Dendritic cell treated with granulocyte-macrophage colony-stimulating factor and Interleukin-4, amounts not matched to agents 40 ng/mL and 50 ng/mL, for 4 days (primary cell): ENCODE data around the gene SYT1.
"Not testable (repeated sequence)": the region's sequence is repeated elsewhere in the genome, so short reads cannot be mapped to it uniquely, and the experiment has no call there.

Source experiments
- H3K27ac Mint-ChIP-seq: one replicate; pipeline ENCODE4 v1.8.0; 2022; ENCODE audit warnings: mild to moderate bottlenecking, mixed read lengths
- H3K27me3 Mint-ChIP-seq: one replicate; pipeline ENCODE4 v1.8.0; 2022; ENCODE audit warnings: mild to moderate bottlenecking, mixed read lengths
- H3K36me3 Mint-ChIP-seq: one replicate; pipeline ENCODE4 v1.8.0; 2022; ENCODE audit warnings: low read depth, mixed read lengths
- H3K4me1 Mint-ChIP-seq: one replicate; pipeline ENCODE4 v1.8.0; 2022; ENCODE audit warnings: low read depth, mixed read lengths
- H3K4me3 Mint-ChIP-seq: one replicate; pipeline ENCODE4 v1.8.0; 2022; ENCODE audit warnings: mild to moderate bottlenecking, moderate library complexity, mixed read lengths
- H3K9me3 Mint-ChIP-seq: one replicate; pipeline ENCODE4 v1.8.0; 2022; ENCODE audit warnings: mixed read lengths
- intact Hi-C: fragments of 100-400 bp; cut with micrococcal nuclease; formaldehyde crosslinking; loops from one replicate; pipeline ENCODE4 v1.15.0; 2022

Gene SYT1

DNA sequence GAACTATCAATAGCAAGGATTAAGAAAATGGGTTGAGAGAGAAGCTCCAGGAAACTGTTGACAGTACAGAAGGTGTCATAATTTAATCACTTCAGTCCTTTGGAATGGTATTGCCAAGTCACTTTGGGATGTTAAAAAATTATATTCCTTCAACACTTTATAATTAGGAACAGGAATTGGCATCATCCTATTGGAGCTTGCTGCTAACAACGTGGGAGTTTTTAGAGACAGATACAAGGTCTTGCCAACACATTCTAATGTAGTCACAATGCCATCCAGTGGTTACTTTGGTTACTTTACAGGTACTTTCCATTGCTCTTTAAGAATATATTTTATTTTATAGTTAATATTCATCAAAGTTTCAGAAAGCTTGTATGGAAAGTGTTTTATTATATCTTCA lies 310.1 kb downstream of the SYT1 start:
- Mint-ChIP-seq H3K4me1 (no peaks in the 10 kb centered on the region), H3K27ac (no peak overlapping the region), H3K9me3 (no peaks in the 10 kb centered on the region), H3K4me3 (no peak overlapping the region), H3K27me3 (no peaks in the 10 kb centered on the region), H3K36me3 (no peaks in the 10 kb centered on the region)
- intact Hi-C loops = loop anchor here (2.0 to 5.0 kb wide), 3 partner anchors 782 to 1172 kb away; no protein-coding TSS in a partner anchor

DNA sequence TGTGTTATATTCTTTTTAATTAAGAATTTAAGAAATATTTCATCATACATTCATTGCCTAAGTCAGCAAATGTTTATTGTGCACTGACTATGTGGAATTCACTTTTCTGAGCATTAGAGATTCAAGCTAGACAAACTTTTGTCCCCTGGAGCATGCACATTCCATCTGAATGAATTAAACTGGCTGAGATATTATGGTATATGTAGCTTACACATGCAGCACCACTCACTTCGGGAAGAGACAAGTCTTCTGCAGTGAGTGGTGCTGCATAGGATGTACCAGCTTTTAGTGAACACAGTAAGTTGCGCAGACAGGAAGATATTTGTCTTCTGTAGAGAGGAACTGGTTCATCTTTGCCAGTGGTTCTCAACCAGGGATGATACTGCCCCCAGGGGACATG lies 318.4 kb downstream of the SYT1 start:
- Mint-ChIP-seq H3K9me3 (no peaks in the 10 kb centered on the region), H3K27me3 (no peaks in the 10 kb centered on the region), H3K4me3 (no peak overlapping the region), H3K36me3 (no peaks in the 10 kb centered on the region), H3K27ac (no peak overlapping the region), H3K4me1 (no peaks in the 10 kb centered on the region)
- intact Hi-C loops = no loop called here

DNA sequence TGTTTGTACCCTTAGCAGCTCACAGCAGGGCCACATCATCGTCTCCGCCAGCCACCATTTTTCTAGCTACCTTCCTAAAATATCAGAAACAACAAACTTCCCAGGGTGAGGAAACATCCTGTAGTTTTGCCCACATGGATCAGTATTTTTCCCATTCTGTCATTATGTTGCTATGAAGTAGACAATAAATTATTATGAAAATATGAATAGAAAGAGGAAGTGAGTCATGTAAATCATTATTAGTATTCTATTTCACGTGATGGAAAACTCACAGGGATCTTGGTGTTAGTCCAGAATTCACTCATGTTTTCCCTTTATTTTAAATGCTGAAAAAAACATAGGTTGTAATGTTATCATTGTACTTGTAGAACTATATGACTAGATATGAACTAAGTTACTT lies 319.4 kb downstream of the SYT1 start:
- no peaks in the 10 kb centered on the region for H3K36me3 Mint-ChIP-seq
- no peaks in the 10 kb centered on the region for H3K9me3 Mint-ChIP-seq
- no peaks in the 10 kb centered on the region for H3K27me3 Mint-ChIP-seq
- no peak overlapping the region for H3K4me3 Mint-ChIP-seq
- intact Hi-C loops = no loop called here
- no peaks in the 10 kb centered on the region for H3K4me1 Mint-ChIP-seq
- no peak overlapping the region for H3K27ac Mint-ChIP-seq

DNA sequence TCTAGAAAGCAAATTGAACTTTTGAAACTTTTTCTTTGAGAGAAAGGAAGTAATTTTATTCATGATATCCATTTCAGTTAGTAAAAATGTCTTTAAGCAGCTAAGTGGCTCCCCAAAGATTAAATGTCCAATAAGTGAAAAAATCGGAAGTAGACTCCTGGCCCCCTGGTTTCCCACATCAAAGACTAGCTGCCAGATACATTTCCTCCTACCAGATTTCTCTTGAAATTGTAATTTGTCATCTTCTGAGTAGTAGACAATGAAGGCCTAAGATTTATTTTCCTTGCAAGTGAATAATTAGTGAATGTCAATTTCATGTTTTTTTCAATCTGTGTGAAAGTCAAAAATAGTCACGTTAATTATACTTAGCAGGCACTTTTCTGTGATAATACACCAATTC lies 321.9 kb downstream of the SYT1 start:
- H3K27me3 Mint-ChIP-seq = no peaks in the 10 kb centered on the region
- no peaks in the 10 kb centered on the region for H3K9me3 Mint-ChIP-seq
- H3K36me3 Mint-ChIP-seq = no peaks in the 10 kb centered on the region
- intact Hi-C loops = no loop called here
- H3K27ac Mint-ChIP-seq = no peak overlapping the region
- no peaks in the 10 kb centered on the region for H3K4me1 Mint-ChIP-seq
- no peak overlapping the region for H3K4me3 Mint-ChIP-seq

DNA sequence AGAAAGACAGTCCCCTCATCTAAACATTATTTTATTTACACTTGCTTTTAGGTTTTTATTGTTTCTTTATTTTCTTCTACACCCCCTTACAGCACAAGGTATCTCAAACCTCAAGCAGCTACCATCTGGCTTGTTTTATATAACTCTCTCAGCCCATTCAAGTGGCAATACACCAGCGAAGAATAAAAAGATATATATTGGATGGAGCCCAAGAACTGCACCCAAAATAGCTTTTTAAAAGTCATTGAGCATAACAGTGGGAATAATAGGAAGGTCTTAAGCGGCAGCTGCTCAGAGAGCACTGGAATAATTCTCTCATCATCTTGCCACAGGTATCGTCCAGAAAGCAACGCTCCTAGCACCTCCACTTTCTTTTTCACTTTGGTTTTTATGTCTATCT lies 322.5 kb downstream of the SYT1 start:
- Mint-ChIP-seq H3K27ac (no peak overlapping the region), H3K27me3 (no peaks in the 10 kb centered on the region), H3K4me3 (no peak overlapping the region), H3K36me3 (no peaks in the 10 kb centered on the region), H3K4me1 (no peaks in the 10 kb centered on the region), H3K9me3 (peaks cover 3% of the 10 kb centered on the region)
- intact Hi-C loops = no loop called here

DNA sequence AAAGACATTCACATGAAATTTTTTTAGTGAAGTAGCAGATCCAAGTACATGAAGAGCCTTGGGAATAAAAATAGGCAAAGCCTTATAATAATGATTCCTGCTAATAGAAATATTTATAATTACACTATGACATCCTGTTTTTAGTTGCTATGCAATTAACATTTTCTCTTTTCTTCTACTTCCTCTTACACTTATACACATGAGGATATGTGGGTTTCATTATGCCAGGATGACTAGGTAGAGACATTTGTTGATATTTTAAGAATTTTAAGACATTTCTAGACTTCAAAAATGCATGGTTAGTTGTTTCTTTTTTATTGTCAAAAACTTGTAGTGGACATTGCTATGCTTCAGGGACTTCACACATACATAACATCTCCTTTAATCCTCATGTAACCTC lies 326.8 kb downstream of the SYT1 start:
- intact Hi-C loops = no loop called here
- H3K27me3 Mint-ChIP-seq = no peaks in the 10 kb centered on the region

DNA sequence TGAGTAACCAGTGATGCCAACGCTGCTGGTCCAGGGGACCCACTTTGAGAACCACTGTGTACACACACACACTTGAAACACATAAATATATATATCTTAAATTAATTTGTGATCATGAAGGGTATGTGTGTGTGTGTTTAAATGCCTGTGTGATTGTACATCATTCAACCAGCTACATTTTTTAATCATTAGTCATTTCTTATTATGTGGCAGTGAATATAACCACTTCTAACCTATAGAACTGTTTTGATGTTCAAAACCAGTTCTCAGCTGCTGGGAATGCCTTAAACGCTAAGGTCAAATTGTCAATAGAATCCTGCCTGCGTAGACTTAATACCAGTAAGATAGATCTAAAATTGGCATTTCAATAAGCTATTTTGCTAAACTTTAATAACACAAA lies 330.0 kb downstream of the SYT1 start:
- Mint-ChIP-seq H3K36me3 (no peaks in the 10 kb centered on the region), H3K27ac (no peak overlapping the region), H3K4me3 (no peak overlapping the region), H3K4me1 (no peaks in the 10 kb centered on the region), H3K9me3 (peaks cover 8% of the 10 kb centered on the region), H3K27me3 (no peaks in the 10 kb centered on the region)
- intact Hi-C loops = no loop called here

More for the DNA sequence above, 326.8 kb downstream of the SYT1 start:
- H3K9me3 Mint-ChIP-seq = peaks cover 8% of the 10 kb centered on the region
- no peaks in the 10 kb centered on the region for H3K4me1 Mint-ChIP-seq
- no peaks in the 10 kb centered on the region for H3K36me3 Mint-ChIP-seq
- H3K27ac Mint-ChIP-seq = no peak overlapping the region
- no peak overlapping the region for H3K4me3 Mint-ChIP-seq

DNA sequence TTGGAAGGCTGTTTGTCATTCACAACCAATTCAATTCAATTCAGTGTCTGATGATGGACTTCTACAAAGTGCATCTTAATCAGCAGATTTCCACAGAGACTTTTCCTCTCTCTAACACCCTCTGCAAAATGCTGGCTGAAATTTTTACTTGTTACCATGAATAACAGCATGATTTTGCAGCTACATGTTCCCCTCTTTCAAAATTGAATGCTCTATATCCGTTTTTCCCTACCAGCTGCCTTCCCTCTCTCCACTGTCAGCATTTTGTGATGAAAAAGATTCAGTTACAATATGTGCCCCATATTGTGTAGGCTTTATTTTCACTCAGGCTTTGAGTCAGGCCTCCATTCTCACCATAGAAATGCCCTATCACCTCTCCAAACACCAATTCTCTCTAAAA lies 334.6 kb downstream of the SYT1 start:
- intact Hi-C loops = no loop called here

DNA sequence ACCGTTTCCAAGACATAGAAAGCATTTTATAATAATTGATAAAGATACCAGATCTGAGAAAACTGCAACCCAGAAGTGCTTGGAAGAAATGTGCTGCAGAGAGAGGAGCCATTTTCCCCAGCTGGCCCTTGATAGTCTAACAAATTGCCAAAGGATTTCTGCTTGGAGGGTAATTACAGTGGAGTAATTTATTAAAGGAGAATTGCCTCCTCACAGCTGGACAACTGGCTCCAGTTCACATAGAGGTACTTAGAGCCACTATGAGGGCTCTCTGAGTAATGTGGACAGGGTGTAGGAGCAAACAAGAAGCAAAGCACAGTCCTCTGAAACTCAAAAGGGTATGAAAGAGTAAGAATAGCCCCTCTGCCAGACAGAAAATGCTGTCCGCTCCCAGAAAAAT lies 335.6 kb downstream of the SYT1 start:
- H3K27ac Mint-ChIP-seq = no peak overlapping the region
- no peaks in the 10 kb centered on the region for H3K4me1 Mint-ChIP-seq
- no peaks in the 10 kb centered on the region for H3K27me3 Mint-ChIP-seq
- no peak overlapping the region for H3K4me3 Mint-ChIP-seq
- intact Hi-C loops = no loop called here
- no peaks in the 10 kb centered on the region for H3K9me3 Mint-ChIP-seq
- no peaks in the 10 kb centered on the region for H3K36me3 Mint-ChIP-seq

More for the DNA sequence above, 334.6 kb downstream of the SYT1 start:
- no peaks in the 10 kb centered on the region for H3K4me1 Mint-ChIP-seq
- H3K27me3 Mint-ChIP-seq = no peaks in the 10 kb centered on the region
- H3K9me3 Mint-ChIP-seq = no peaks in the 10 kb centered on the region
- no peaks in the 10 kb centered on the region for H3K36me3 Mint-ChIP-seq
- no peak overlapping the region for H3K4me3 Mint-ChIP-seq
- H3K27ac Mint-ChIP-seq = no peak overlapping the region

DNA sequence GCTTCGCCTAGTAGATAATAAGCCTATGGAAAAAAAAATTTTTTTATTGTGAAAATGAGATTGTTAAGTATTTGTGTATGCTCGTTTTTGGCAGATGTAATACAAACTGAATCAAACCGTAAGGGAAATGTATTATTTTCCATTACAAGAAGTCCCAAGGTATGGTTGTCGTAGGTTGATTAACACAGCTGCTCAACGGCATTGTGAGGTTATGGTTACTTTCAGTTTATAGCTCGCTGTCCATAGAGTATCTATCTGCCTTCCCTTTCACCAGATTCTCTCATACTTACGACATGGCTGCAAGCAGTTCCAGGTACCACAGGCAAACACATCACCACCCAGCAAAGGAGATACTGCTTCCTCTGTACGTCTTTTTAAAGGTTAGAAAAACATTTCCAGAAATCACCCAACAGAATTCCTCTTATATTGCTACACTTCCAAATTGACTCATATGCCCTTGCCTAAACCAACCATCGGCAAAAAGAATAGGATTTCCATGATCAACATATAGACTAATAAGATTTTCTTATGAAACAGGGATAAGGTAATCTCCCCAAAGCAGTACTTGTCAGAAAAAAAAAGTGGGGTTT lies 338.6 kb downstream of the SYT1 start:
- H3K4me1 Mint-ChIP-seq = no peaks in the 10 kb centered on the region
- H3K27ac Mint-ChIP-seq = no peak overlapping the region
- intact Hi-C loops = no loop called here
- H3K36me3 Mint-ChIP-seq = no peaks in the 10 kb centered on the region
- no peaks in the 10 kb centered on the region for H3K27me3 Mint-ChIP-seq
- no peak overlapping the region for H3K4me3 Mint-ChIP-seq
- no peaks in the 10 kb centered on the region for H3K9me3 Mint-ChIP-seq

DNA sequence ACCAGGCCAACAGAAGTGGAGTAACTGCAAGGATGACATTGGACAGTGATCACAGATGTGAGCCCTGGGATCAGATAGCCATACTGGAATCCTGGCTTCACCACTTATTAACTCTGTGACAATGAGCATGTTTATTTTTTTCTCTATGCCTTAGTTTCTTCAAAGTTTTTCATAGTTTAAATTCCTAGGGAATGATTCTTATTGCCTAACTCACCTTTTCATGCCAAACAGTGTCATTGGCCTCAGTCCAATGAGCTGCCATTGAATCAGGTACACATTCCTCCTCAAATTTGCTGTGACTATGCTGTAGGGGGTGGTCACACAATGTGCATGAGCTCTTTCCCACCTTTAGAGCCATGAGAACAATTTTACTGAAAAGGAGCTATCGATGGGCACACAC lies 342.3 kb downstream of the SYT1 start:
- Mint-ChIP-seq H3K4me3 (no peak overlapping the region), H3K27ac (no peak overlapping the region), H3K36me3 (no peaks in the 10 kb centered on the region), H3K27me3 (no peaks in the 10 kb centered on the region), H3K4me1 (no peaks in the 10 kb centered on the region), H3K9me3 (peaks cover 8% of the 10 kb centered on the region)
- intact Hi-C loops = no loop called here

DNA sequence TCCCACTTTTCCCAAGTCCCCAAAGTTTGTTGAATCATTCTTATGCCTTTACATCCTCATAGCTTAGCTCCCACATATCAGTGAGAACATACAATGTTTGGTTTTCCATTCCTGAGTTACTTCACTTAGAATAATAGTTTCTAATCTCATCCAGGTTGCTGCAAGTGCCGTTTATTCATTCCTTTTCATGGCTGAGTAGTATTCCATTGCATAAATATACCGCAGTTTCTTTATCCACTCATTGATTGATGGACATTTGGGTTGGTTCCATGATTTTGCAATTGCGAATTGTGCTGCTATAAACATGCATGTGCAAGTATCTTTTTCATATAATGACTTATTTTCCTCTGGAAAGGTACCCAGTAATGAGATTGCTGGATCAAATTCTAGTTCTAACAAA lies 345.8 kb downstream of the SYT1 start:
- H3K27me3 Mint-ChIP-seq, H3K9me3 Mint-ChIP-seq, H3K4me3 Mint-ChIP-seq, H3K4me1 Mint-ChIP-seq, intact Hi-C loops, H3K36me3 Mint-ChIP-seq, H3K27ac Mint-ChIP-seq: not testable (repeated sequence)

DNA sequence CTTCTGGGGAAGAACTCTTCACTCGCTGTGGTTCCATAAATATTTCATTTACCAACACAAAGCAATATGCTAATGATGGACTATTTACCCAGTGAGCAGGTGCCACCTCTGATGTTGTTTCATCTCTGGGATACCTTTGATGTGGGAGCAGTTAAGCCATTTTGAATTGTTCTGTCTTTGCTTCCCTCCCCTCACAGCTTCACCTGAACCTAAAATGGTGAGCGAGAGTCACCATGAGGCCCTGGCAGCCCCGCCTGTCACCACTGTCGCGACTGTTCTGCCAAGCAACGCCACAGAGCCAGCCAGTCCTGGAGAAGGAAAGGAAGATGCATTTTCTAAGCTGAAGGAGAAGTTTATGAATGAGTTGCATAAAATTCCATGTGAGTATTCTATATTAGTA lies 352.7 kb downstream of the SYT1 start:
- no peaks in the 10 kb centered on the region for H3K27me3 Mint-ChIP-seq
- H3K9me3 Mint-ChIP-seq = peaks cover 26% of the 10 kb centered on the region
- intact Hi-C loops = no loop called here
- no peak overlapping the region for H3K4me3 Mint-ChIP-seq
- H3K36me3 Mint-ChIP-seq = no peaks in the 10 kb centered on the region
- no peak overlapping the region for H3K27ac Mint-ChIP-seq
- H3K4me1 Mint-ChIP-seq = no peaks in the 10 kb centered on the region

DNA sequence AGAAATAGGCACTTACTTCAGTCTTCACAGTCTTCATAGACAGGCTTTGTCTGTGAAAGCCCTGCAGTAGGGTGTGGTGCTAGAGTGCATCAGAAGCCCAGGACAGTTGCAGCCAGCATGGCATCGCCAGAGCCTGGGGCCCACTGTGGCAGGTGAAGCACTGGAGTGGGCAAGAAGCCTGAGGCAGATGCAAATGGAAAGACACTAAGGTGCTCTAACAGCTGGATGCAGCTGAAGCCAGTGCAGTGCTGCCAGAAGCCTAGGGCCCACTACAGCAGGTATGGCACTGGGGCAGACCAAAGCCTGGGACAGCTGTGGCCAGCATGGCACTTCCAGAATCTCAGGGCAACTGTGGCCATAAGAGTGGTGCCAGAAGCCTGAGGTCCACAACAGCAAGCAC lies 358.6 kb downstream of the SYT1 start:
- intact Hi-C loops = no loop called here

DNA sequence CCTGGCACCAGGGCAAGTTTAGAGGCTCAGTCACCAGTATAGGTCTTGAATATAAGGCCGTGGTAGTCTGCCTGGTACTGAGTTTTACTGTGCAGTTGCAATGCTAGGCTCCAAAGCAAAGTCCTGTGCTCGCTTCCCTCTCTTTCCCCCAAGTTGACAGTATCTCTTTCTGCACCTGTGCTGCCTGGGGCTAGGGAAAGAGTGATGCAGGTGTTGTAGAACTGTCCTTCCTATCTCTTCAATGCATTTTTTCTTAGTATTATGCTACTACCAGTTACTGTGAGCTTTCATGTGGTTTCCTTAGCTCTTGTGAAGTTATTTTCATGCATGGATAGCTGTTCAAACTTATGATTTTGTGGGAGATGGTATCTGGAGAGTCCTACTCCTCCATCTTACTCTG lies 359.2 kb downstream of the SYT1 start:
- no peaks in the 10 kb centered on the region for H3K36me3 Mint-ChIP-seq
- H3K4me3 Mint-ChIP-seq = no peak overlapping the region
- intact Hi-C loops = no loop called here
- no peak overlapping the region for H3K27ac Mint-ChIP-seq
- H3K27me3 Mint-ChIP-seq = no peaks in the 10 kb centered on the region
- H3K9me3 Mint-ChIP-seq = peaks cover 44% of the 10 kb centered on the region
- no peaks in the 10 kb centered on the region for H3K4me1 Mint-ChIP-seq

More for the DNA sequence above, 358.6 kb downstream of the SYT1 start:
- Mint-ChIP-seq H3K27me3 (no peaks in the 10 kb centered on the region), H3K4me1 (no peaks in the 10 kb centered on the region), H3K4me3 (no peak overlapping the region), H3K27ac (no peak overlapping the region), H3K36me3 (no peaks in the 10 kb centered on the region), H3K9me3 (peaks cover 44% of the 10 kb centered on the region)
